Peyer's patch (tissue), 4 donors: ENCODE results near the gene GRIK3. TPM values are rescaled to one million over a fixed set of nuclear protein-coding genes. Genes with fewer than 3 reads are reported as not detected.

Source experiments
- DNase-seq, 3 donors: peaks; one replicate each; pipeline ENCODE4 v3.0.0-alpha.2; 2017 to 2019
- H3K27ac ChIP-seq, 4 donors: fragments of 200-600 bp; sonication (generic); one replicate each; pipeline ENCODE4 v1.5.1; 2016 to 2019
- H3K27me3 ChIP-seq, 2 donors: fragments of 200-600 bp; sonication (generic); one replicate each; pipeline ENCODE4 v1.5.1; 2019
- H3K36me3 ChIP-seq, 3 donors: fragments of 200-600 bp; sonication (generic); one replicate each; pipeline ENCODE4 v1.5.1; 2016 to 2019
- H3K4me1 ChIP-seq, 4 donors: fragments of 200-600 bp; sonication (generic); one replicate each; pipeline ENCODE4 v1.5.1; 2016 to 2019
- H3K4me3 ChIP-seq, 4 donors: fragments of 200-600 bp; sonication (generic); 1 replicate in 3 of 4; 2 replicates in 1 of 4; pipeline ENCODE4 v1.5.1; 2016 to 2019; ENCODE audit warnings: mild to moderate bottlenecking in 1 of 4
- H3K9me3 ChIP-seq, 4 donors: fragments of 200-600 bp; sonication (generic); one replicate each; pipeline ENCODE4 v1.5.1; 2016 to 2019; ENCODE audit warnings: mild to moderate bottlenecking in 1 of 4
- POLR2A ChIP-seq, 2 donors: fragments of 450-650 bp; IDR thresholded peaks; one replicate each; pipeline ENCODE4 v1.5.1; 2017; ENCODE audit warnings: antibody characterized with exemption in 2 of 2, mild to moderate bottlenecking in 2 of 2, moderate library complexity in 2 of 2
- total RNA-seq, 4 donors: library from RNA; depleted of rRNA; stranded (reverse); fragments of >200 nt; gene quantifications; one replicate each; pipeline ENCODE4 v1.1.0, GENCODE V29; 2016
- TF ChIP-seq, protein P1 (sequence below), 6 experiments: fragments of 450-650 bp in 4 of 6; fragments of 200-600 bp in 2 of 6; sonication (generic) in 1 of 6; IDR thresholded peaks; one replicate each; pipeline ENCODE4 v1.5.1; 2017 to 2019; ENCODE audit warnings: antibody characterized with exemption in 6 of 6, mild to moderate bottlenecking in 3 of 6, moderate library complexity in 1 of 6

The GRIK3 gene
- total RNA-seq, 4 donors from 2014 or later, result 0.18 to 0.83 (median 0.62) TPM

DNA sequence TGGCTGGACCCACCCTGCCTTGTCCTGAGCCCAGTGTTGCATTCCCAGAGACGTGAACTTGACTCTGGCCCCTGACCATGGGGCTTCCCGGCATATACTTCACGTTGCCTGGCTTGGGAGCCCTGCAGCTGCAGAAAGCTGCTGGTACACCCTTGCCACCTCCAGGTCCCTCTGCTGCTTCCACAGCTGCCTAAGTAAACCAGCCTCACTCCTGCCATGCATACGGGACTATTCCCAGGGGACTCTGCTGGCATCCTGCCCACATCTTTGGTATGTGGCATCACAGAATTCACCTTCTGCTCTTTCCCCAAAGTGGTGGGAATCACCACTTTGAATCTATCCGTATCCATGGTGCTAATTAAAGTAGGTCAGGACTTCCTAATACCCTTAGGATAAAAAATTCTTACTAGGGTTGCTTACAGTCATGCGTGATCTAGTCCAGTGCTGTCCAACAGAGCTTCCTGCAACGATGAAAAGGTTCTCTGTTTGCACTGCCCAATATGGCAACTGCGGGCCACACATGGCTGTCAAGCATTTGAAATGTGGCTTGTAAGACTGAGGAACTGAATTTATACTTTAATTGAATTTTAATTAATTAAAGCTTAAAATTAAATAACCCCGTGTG lies 203.0 kb downstream of the GRIK3 start:
- no peaks in the 10 kb centered on the region for H3K36me3 ChIP-seq
- H3K9me3 ChIP-seq, result no peaks in the 10 kb centered on the region
- no peaks in the 10 kb centered on the region for H3K4me1 ChIP-seq
- TF ChIP-seq, protein P1, sequence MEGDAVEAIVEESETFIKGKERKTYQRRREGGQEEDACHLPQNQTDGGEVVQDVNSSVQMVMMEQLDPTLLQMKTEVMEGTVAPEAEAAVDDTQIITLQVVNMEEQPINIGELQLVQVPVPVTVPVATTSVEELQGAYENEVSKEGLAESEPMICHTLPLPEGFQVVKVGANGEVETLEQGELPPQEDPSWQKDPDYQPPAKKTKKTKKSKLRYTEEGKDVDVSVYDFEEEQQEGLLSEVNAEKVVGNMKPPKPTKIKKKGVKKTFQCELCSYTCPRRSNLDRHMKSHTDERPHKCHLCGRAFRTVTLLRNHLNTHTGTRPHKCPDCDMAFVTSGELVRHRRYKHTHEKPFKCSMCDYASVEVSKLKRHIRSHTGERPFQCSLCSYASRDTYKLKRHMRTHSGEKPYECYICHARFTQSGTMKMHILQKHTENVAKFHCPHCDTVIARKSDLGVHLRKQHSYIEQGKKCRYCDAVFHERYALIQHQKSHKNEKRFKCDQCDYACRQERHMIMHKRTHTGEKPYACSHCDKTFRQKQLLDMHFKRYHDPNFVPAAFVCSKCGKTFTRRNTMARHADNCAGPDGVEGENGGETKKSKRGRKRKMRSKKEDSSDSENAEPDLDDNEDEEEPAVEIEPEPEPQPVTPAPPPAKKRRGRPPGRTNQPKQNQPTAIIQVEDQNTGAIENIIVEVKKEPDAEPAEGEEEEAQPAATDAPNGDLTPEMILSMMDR (IDR thresholded peaks at IDR 0.05), result no peak
- TF ChIP-seq POLR2A (IDR thresholded peaks at IDR 0.05), result no peak
- no peak overlapping the region for H3K27ac ChIP-seq
- no peak for DNase-seq
- H3K27me3 ChIP-seq, result no peaks in the 10 kb centered on the region
- H3K4me3 ChIP-seq, result no peak overlapping the region

DNA sequence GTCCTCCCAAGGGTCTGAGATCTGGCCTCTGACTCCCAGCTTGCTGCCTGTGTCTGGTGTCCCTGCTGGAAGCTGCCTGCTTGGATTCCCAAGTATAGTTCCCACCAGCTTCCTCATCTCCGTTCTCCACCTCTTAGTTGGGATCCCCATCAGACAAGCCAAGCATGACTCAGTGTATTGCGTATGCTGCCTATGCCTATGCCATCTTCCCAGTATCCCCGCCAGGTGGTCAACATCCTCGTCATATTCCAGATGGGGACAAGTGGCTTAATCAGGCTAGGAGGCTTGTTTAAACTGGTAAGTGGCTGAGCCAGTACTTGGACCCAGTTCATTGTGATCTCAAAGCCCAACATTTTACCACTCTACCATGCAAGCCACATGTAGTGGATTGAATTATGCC lies 204.4 kb downstream of the GRIK3 start:
- no peak for TF ChIP-seq POLR2A (IDR thresholded peaks at IDR 0.05)
- TF ChIP-seq, protein P1 (IDR thresholded peaks at IDR 0.05), result no peak
- DNase-seq, result peak in 1 of 3 donors; percentile 3
- Histone ChIP-seq H3K36me3 (no peaks in the 10 kb centered on the region), H3K4me1 (no peaks in the 10 kb centered on the region), H3K4me3 (no peak overlapping the region), H3K9me3 (no peaks in the 10 kb centered on the region), H3K27ac (no peak overlapping the region), H3K27me3 (no peaks in the 10 kb centered on the region)

DNA sequence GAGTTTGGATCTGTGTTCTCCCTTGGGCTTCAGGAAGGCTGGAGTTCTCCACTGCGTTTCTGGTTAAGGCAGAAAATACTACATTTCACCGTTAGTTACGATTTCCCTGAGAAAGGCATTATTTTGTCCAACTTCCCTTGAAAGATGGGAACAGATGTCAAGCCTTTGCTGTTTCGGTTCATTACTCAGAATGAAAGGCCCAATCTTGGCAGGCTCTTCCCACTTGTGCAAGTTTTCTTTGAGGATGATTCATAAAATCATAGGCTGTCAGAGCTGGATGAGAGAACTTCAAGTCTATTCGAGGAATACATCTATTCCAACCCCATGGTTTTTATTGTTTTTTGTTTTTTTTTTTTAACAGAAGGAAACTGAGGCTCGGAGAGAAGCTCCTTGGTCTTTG lies 205.2 kb downstream of the GRIK3 start:
- Histone ChIP-seq H3K27ac (no peak overlapping the region), H3K36me3 (no peaks in the 10 kb centered on the region), H3K4me1 (no peaks in the 10 kb centered on the region), H3K4me3 (no peak overlapping the region), H3K27me3 (no peaks in the 10 kb centered on the region), H3K9me3 (no peaks in the 10 kb centered on the region)
- DNase-seq, result no peak
- no peak for TF ChIP-seq POLR2A (IDR thresholded peaks at IDR 0.05)

- Histone ChIP-seq H3K27me3 (no peaks in the 10 kb centered on the region), H3K4me3 (no peak overlapping the region), H3K27ac (no peak overlapping the region), H3K4me1 (no peaks in the 10 kb centered on the region), H3K9me3 (no peaks in the 10 kb centered on the region), H3K36me3 (no peaks in the 10 kb centered on the region)
- TF ChIP-seq, protein P1 (IDR thresholded peaks at IDR 0.05), result no peak
- TF ChIP-seq POLR2A (IDR thresholded peaks at IDR 0.05), result no peak
- no peak for DNase-seq
Measured at GRCh38 chr1:36825226-36825625, 209.1 kb downstream of the GRIK3 start.

- DNase-seq, result no peak
- Histone ChIP-seq H3K4me1 (no peaks in the 10 kb centered on the region), H3K9me3 (no peaks in the 10 kb centered on the region), H3K36me3 (no peaks in the 10 kb centered on the region), H3K27ac (no peak overlapping the region), H3K4me3 (no peak overlapping the region), H3K27me3 (no peaks in the 10 kb centered on the region)
- no peak for TF ChIP-seq POLR2A (IDR thresholded peaks at IDR 0.05)
- TF ChIP-seq, protein P1 (IDR thresholded peaks at IDR 0.05), result no peak
Measured at GRCh38 chr1:36824390-36824861, 209.9 kb downstream of the GRIK3 start.

- no peak for DNase-seq
- no peaks in the 10 kb centered on the region for H3K9me3 ChIP-seq
- no peak overlapping the region for H3K4me3 ChIP-seq
- TF ChIP-seq POLR2A (IDR thresholded peaks at IDR 0.05), result no peak
- TF ChIP-seq, protein P1 (IDR thresholded peaks at IDR 0.05), result no peak
- no peaks in the 10 kb centered on the region for H3K36me3 ChIP-seq
- no peaks in the 10 kb centered on the region for H3K4me1 ChIP-seq
- no peak overlapping the region for H3K27ac ChIP-seq
- H3K27me3 ChIP-seq, result no peaks in the 10 kb centered on the region
Measured at GRCh38 chr1:36822648-36823047, 211.7 kb downstream of the GRIK3 start.
